HepG2 (cell line): ENCODE data around the gene PRPF38A. TPM values are rescaled to one million over a fixed set of nuclear protein-coding genes. Genes with fewer than 3 reads are reported as not detected.

Experiments
- ATF3 ChIP-seq: sonication (generic); formaldehyde crosslinking; IDR thresholded peaks from 2 replicates; pipeline ENCODE4 v1.4.0; 2020; ENCODE audit warnings: missing genetic modification reagents
- ATM ChIP-seq: fragments of 450-650 bp; IDR thresholded peaks from 2 replicates; pipeline ENCODE4 v1.7.1; 2017; ENCODE audit warnings: mild to moderate bottlenecking, borderline replicate concordance
- E2F1 ChIP-seq: sonication (generic); formaldehyde crosslinking; IDR thresholded peaks from 2 replicates; pipeline ENCODE4 v1.5.0; 2020; ENCODE audit warnings: missing genetic modification reagents
- HBP1 ChIP-seq: IDR thresholded peaks from 2 replicates; pipeline ENCODE4 v1.6.1; 2016; ENCODE audit warnings: low read depth, control low read depth
- HOXA3 ChIP-seq: sonication (generic); formaldehyde crosslinking; IDR thresholded peaks from 2 replicates; pipeline ENCODE4 v1.5.0; 2020; ENCODE audit warnings: missing genetic modification reagents
- LCORL ChIP-seq, 2 experiments: fragments of 450-650 bp in 1 of 2; sonication (generic) in 1 of 2; formaldehyde crosslinking in 1 of 2; IDR thresholded peaks; 2 replicates each; pipeline versions ENCODE4 v1.5.0 to v1.6.1; 2017 to 2020; ENCODE audit warnings: antibody characterized with exemption in 1 of 2, missing genetic modification reagents in 1 of 2
- MED8 ChIP-seq: sonication (generic); formaldehyde crosslinking; IDR thresholded peaks from 2 replicates; pipeline ENCODE4 v1.8.1; 2023; ENCODE audit warnings: mild to moderate bottlenecking, missing genetic modification reagents; ENCODE audit not compliant: insufficient replicate concordance
- MNT ChIP-seq: fragments of 450-650 bp; IDR thresholded peaks from 2 replicates; pipeline ENCODE4 v1.6.1; 2016
- NFE2L2 ChIP-seq: fragments of 150-350 bp; IDR thresholded peaks from 2 replicates; pipeline ENCODE4 v1.6.1; 2014; ENCODE audit warnings: low read length
- PBX3 ChIP-seq: sonication (generic); formaldehyde crosslinking; IDR thresholded peaks from 2 replicates; pipeline ENCODE4 v1.8.1; 2023; ENCODE audit warnings: missing genetic modification reagents, inconsistent platforms, borderline replicate concordance
- PHF5A ChIP-seq: IDR thresholded peaks from one replicate; pipeline ENCODE4 v1.6.1; 2018; ENCODE audit warnings: low read depth, missing genetic modification reagents; ENCODE audit not compliant: unreplicated experiment
- SOX13 ChIP-seq, 3 experiments: fragments of 450-650 bp in 1 of 3; sonication (generic) in 1 of 3; formaldehyde crosslinking in 1 of 3; IDR thresholded peaks in 2 of 3; conservative IDR thresholded peaks in 1 of 3; 2 replicates each; pipeline versions ENCODE4 v1.5.0 to v1.6.1; 2016 to 2020; ENCODE audit warnings: antibody characterized with exemption in 1 of 3, mild to moderate bottlenecking in 1 of 3, missing compliant biosample characterization in 1 of 3, missing genetic modification reagents in 1 of 3, moderate library complexity in 1 of 3
- TGIF2 ChIP-seq: IDR thresholded peaks from 2 replicates; pipeline ENCODE4 v1.6.1; 2016; ENCODE audit warnings: control low read depth, missing compliant biosample characterization
- ZFP1 ChIP-seq: IDR thresholded peaks from 2 replicates; pipeline ENCODE4 v1.6.1; 2016
- ZNF282 ChIP-seq: fragments of 450-650 bp; IDR thresholded peaks from 2 replicates; pipeline ENCODE4 v1.6.1; 2018; ENCODE audit not compliant: partially characterized antibody
- ZNF556 ChIP-seq: sonication (generic); formaldehyde crosslinking; IDR thresholded peaks from 2 replicates; pipeline ENCODE4 v1.4.0; 2020; ENCODE audit warnings: mild to moderate bottlenecking, missing genetic modification reagents, borderline replicate concordance
- ZNF569 ChIP-seq: sonication (generic); formaldehyde crosslinking; IDR thresholded peaks from 2 replicates; pipeline ENCODE4 v1.5.0; 2020; ENCODE audit warnings: mild to moderate bottlenecking, missing genetic modification reagents, moderate library complexity, borderline replicate concordance
- ZNF616 ChIP-seq: sonication (generic); formaldehyde crosslinking; IDR thresholded peaks from 2 replicates; pipeline ENCODE4 v1.5.0; 2020; ENCODE audit warnings: low read depth, mild to moderate bottlenecking, missing genetic modification reagents
- ZNF839 ChIP-seq: sonication (generic); formaldehyde crosslinking; IDR thresholded peaks from 2 replicates; pipeline ENCODE4 v1.4.0; 2020; ENCODE audit warnings: missing genetic modification reagents, mild to moderate bottlenecking, borderline replicate concordance
- polyA plus RNA-seq, 8 experiments: library from polyadenylated mRNA; depleted of rRNA in 3 of 8; stranded (reverse) in 7 of 8; unstranded in 1 of 8; fragments of >200 nt; fragmentation: Illumina TruSeq in 4 of 8; extraction: Trizol in 4 of 8; gene quantifications; 2 replicates each; pipeline versions ENCODE4 v1.2.1 to v1.2.3, GENCODE V29; 2011 to 2016; ENCODE audit warnings: low read depth in 4 of 8, missing spikeins in 1 of 8, mixed read lengths in 1 of 8; ENCODE audit not compliant: insufficient read depth in 1 of 8
- total RNA-seq, 5 experiments: library from RNA; depleted of rRNA; stranded (reverse); fragments of >200 nt; fragmentation: Illumina TruSeq; extraction: Trizol; gene quantifications; 2 replicates each; pipeline ENCODE4 v1.2.3, GENCODE V29; 2016; ENCODE audit warnings: low read depth in 1 of 5

PRPF38A gene
- total and polyA plus RNA-seq, 2 of the 13 experiments (the other 11 are each of a cell fraction or from before 2014, with no cell fraction given), result 18.3 to 45.5 TPM

GRCh38 chr1:52365746-52366516, 38.5 kb upstream of the PRPF38A start, which contains the start of gene CC2D1B (continued):
- no peak for TF ChIP-seq ZNF569 (CRISPR knock-in tag)
- TF ChIP-seq PBX3 (CRISPR knock-in tag), result 0 out of 2 replicates have a peak, but pooled peaks have one; percentile 74
- TF ChIP-seq MED8 (CRISPR knock-in tag), result no peak
- no peak for TF ChIP-seq ATM
- TF ChIP-seq HBP1 (CRISPR knock-in tag), result peak; percentile 85; the same call in 1 of the 2 replicates
- TF ChIP-seq ZNF556 (CRISPR knock-in tag), result no peak; the same call in 1 of the 2 replicates
- TF ChIP-seq ATF3 (CRISPR knock-in tag), result no peak
- TF ChIP-seq E2F1 (CRISPR knock-in tag), result peak; percentile 58; the same call in 1 of the 2 replicates
- TF ChIP-seq NFE2L2, result no peak
- TF ChIP-seq ZNF282, result no peak
- TF ChIP-seq PHF5A (CRISPR knock-in tag), result no peak
- TF ChIP-seq ZFP1 (CRISPR knock-in tag), result no peak
- TF ChIP-seq ZNF616, result no peak
- no peak for TF ChIP-seq LCORL (IDR thresholded peaks at IDR 0.05)
- TF ChIP-seq LCORL (CRISPR knock-in tag; IDR thresholded peaks at IDR 0.05), result peak; percentile 43; the same call in 1 of the 2 replicates
- TF ChIP-seq ZNF839, result 0 out of 2 replicates have a peak, but pooled peaks have one; percentile 64
- no peak; the same call in 1 of the 2 replicates for TF ChIP-seq SOX13 (IDR thresholded peaks at IDR 0.05)
- no peak; a peak in 1 of 4 replicates for TF ChIP-seq SOX13 (CRISPR knock-in tag; conservative IDR thresholded peaks at IDR 0.05 in 1 of 2, IDR thresholded peaks at IDR 0.05 in 1 of 2)
- TF ChIP-seq HOXA3 (CRISPR knock-in tag), result peak; percentile 79; the same call in 1 of the 2 replicates
- TF ChIP-seq TGIF2 (CRISPR knock-in tag), result peak; percentile 78
- peak; percentile 87 for TF ChIP-seq MNT
